GM10248 (cell line): ENCODE measurements around the gene SLC8A3.

Source experiments
- CTCF ChIA-PET: fragments of 300-600 bp; sonication (Branson Sonifier 250); formaldehyde crosslinking; extraction: SDS; loops from one replicate; lab custom pipeline; 2021; ENCODE audit warnings: antibody characterized with exemption; lab: Yijun Ruan, JAX
- POLR2A ChIA-PET: fragments of 350-650 bp; sonication (Branson Sonifier 250); formaldehyde crosslinking; extraction: SDS; loops from one replicate; lab custom pipeline; 2020; ENCODE audit warnings: antibody characterized with exemption; lab: Yijun Ruan, JAX
- DNase-seq: peaks from one replicate; pipeline ENCODE4 v3.0.0; 2012; ENCODE audit errors: extremely low spot score
- TF ChIP-seq, protein P1 (sequence below): IDR thresholded peaks from 2 replicates; pipeline ENCODE4 v1.5.1; 2012; ENCODE audit warnings: mild to moderate bottlenecking, low read depth; ENCODE audit errors: extremely low read depth, missing control alignments, control extremely low read depth

The SLC8A3 gene

DNA sequence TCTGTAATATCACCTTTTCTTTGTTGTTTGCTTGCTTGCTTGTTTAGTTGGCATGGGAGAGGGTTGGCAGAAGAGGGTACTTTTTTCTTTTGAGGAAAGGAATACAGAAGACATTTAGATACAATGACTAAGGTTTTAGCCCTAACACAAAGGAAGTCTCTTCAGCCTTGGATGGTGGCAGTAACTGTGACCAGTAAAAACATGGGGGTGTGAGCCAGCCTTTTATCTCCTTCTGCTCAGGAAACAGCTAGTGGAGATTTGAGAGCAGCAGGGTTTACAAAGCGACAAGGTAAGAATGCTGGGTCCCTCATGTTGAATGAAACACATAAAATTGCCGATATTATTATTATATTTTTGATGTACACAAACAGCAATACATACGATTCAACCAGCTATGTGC, 40.4 kb downstream of the SLC8A3 start:
- CTCF ChIA-PET: no interaction called here
- POLR2A ChIA-PET: no interaction called here
- no peak for DNase-seq
- TF ChIP-seq, protein P1, sequence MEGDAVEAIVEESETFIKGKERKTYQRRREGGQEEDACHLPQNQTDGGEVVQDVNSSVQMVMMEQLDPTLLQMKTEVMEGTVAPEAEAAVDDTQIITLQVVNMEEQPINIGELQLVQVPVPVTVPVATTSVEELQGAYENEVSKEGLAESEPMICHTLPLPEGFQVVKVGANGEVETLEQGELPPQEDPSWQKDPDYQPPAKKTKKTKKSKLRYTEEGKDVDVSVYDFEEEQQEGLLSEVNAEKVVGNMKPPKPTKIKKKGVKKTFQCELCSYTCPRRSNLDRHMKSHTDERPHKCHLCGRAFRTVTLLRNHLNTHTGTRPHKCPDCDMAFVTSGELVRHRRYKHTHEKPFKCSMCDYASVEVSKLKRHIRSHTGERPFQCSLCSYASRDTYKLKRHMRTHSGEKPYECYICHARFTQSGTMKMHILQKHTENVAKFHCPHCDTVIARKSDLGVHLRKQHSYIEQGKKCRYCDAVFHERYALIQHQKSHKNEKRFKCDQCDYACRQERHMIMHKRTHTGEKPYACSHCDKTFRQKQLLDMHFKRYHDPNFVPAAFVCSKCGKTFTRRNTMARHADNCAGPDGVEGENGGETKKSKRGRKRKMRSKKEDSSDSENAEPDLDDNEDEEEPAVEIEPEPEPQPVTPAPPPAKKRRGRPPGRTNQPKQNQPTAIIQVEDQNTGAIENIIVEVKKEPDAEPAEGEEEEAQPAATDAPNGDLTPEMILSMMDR: no peak

DNA sequence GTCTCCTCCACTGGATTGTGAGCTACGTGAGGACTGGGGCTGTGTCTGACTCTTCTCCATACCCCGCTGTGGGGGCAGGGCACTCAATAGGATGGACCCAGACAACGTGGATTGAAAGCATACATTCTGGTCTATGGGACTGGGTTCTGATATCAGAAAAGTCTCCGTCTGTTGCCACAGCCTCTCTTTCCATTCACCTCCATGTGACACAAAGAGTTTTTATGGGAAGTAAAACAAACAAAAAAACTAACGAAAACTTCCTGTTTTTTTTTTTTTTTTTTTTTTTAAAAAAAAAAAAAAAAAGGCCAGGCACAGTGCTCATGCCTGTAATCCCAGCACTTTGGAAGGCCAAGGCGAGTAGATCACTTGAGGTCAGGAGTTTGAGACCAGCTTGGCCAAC, 44.7 kb downstream of the SLC8A3 start:
- POLR2A ChIA-PET: no interaction called here

DNA sequence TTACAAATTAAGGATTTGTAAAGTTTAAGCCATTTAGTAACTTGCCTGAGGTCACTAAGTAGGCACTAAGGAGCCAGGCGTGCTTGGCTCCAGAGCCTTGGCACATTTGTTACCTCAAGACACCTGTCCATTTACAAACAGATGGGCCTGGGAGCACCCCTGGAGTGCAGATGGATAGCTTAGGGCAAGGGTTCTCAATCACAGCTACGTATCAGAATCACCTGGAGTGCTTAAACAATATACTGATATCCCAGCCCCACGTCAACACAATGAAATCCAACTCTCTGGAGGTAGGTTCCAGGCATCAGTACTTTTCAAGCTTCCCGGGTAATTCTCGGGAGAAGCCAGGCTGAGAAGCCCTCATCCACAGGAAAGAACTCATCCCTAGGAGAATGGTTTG, 45.4 kb downstream of the SLC8A3 start:
- POLR2A ChIA-PET: no interaction called here
- CTCF ChIA-PET: interaction anchor here (0.9 to 1.1 kb wide), 2 partner anchors 12 to 18 kb away, joined by 3 to 5 read pairs; no protein-coding TSS in a partner anchor
- DNase-seq: no peak
- TF ChIP-seq, protein P1: no peak

More for the DNA sequence above, 44.7 kb downstream of the SLC8A3 start:
- no peak for DNase-seq
- CTCF ChIA-PET: interaction anchor here (0.9 kb wide), 1 partner anchor 11 kb away, joined by 3 read pairs; no protein-coding TSS in a partner anchor
- TF ChIP-seq, protein P1: no peak

DNA sequence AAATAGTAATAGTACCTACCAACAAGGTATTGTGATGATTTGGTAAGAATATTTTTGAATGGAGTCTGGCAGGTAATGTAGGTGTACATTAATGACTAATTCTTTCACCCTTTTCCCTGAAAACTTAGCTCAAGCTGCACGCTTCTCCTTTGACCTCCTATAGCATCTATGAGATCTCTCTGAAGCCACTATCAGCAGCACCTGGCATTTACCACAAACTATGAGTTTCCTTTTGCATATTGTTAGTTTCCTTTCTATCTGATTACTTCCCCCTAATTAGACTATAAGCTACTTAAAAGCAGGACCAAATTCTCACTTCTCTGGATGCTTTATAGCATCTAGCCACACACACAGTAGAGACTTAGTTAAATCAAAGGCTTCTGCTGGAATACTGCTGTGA, 48.1 kb downstream of the SLC8A3 start:
- TF ChIP-seq, protein P1: no peak
- CTCF ChIA-PET: interaction anchor here (0.8 to 1.4 kb wide), 4 partner anchors 12 to 44 kb away, joined by 3 to 4 read pairs (median 3); no protein-coding TSS in a partner anchor
- DNase-seq: no peak
- POLR2A ChIA-PET: no interaction called here

DNA sequence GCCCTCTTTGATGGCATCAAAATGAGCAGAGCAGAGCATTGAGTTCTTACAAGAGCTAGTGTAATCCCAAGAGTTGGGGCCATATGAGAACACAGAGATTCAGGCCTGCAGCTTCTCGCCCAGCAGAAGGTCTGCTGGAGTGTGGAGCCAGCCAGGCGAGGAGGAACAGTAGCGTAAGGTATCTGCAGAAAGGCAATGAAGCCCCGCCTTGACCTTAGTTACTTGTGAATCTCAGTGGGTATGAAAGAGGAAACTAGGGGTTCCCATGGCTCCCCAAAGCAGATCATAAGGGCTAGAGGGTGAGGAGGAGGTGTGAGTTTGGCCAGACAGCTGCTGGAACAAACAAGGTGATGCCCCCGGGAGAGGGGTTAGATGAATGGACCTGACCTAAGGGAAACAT, 49.4 kb downstream of the SLC8A3 start:
- TF ChIP-seq, protein P1: no peak
- POLR2A ChIA-PET: no interaction called here
- DNase-seq: peak; percentile 48
- CTCF ChIA-PET: interaction anchor here (1.4 kb wide), 1 partner anchor 18 kb away, joined by 3 read pairs; no protein-coding TSS in a partner anchor

DNA sequence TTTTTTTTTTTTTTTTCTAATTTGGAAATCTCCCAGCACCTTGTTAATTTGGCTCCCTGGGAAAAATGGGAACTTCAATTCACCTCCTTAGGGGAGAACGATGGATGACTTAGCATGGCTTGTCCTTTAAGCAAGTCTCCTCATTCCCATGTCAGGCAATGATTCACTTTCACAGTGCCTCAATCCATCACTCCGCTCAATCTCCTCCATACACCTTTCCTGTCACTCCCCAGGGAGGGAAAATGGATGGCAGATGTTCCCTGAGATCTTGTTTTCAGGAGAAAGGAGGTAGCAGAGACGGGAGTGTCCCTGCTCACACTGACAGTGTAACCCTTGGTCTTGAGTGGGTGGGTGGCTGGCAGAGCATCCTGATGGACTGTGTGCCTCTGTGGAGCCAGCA, 51.0 kb downstream of the SLC8A3 start:
- POLR2A ChIA-PET: no interaction called here
- TF ChIP-seq, protein P1: no peak

More for the DNA sequence above, 51.0 kb downstream of the SLC8A3 start:
- CTCF ChIA-PET: no interaction called here
- DNase-seq: no peak
